Fibroblast of skin of back (primary cell): Measurements from ENCODE around the gene RIT1.
A peak's percentile ranks its signal among the peaks of the same experiment; 100 is the strongest.

Experiments used
- DNase-seq: peaks from one replicate; pipeline ENCODE4 v3.0.0-alpha.2; 2013

RIT1 gene

GRCh38 chr1:155890251-155890650 is 20.9 kb downstream of the RIT1 start:
- no peak for DNase-seq

DNA sequence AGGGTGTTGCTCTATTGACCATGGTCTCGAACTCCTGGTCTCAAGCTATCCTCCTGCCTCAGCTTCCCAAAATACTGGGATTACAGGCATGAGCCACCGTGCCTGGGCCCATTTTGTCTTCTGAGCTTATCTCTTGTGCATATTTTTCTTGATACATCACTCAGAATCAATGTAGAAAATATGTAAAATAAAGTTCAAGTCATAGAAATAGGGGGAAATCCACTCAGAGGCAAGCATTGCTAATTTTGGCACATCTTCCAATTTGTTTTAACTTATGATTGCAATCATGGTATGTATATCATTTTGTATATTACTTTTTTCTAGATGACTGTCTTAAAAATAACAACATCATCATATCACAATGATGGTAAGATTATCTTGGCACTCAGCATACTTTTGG is 21.6 kb downstream of the RIT1 start:
- peak; percentile 83 for DNase-seq

GRCh38 chr1:155888481-155888880 is 22.7 kb downstream of the RIT1 start:
- DNase-seq = peak; percentile 72

DNA sequence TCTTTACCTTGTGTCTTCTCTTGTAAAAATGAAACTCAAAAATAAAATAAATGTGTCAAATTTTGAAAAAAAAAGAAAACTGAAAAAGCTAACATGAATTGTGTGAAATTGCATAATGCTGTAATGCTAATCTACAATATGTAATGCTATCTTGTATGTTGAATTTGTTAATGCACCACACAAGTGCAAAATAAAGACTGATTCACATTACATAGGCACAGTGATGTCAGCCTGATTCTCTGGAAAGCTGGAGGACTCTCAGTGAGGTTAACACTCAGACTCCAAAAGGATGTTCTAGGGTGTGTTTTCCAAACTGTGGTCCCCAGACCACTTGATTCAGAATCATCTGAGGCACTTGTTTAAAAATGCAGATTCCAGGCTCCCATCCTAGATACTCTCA is 26.2 kb downstream of the RIT1 start:
- DNase-seq = no peak

DNA sequence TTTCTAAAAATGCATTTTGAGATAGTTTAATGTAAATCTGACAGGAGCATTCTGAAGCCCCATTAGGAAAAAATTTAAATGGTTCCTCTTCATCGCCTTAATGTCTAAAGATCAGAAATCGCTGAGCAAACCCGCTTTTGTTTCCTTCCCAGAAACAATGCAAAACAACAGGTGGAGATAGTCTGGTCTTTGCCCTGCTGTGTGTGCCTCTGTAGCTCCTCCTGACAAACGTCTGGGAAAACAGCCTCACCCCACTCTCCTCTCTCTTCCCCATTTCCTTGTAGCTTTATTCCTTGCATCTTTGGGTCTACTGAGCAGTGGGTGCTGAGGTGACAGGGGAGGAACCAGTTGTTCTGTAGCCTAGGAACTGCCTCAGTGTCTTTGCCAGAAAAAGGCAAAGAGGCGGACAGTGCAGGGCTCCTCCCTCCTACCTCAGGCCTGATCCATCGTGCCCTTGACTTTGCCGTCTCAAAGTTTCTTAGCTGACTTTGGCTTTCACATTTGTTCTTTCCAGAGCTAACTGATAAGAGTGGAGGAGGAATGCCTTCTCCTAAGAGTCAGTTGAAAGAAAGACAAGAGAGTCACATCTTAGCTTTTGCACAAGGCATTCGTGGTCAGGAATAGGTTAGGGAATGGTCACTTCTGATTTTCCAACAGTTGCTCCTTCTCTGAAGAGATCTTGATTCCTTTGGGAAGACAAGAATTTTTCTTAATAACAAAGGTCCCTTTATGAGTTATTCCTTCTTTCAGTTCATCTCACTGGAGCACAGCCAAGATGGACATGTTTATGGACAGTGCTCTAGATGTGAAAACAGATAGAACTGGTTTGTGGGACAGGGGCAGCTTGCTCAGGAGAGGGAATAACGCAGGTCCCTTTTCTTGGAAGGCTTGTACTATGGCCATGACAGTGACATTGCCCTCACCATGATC is 26.9 kb downstream of the RIT1 start:
- DNase-seq = peak; percentile 51

GRCh38 chr1:155882766-155883165 is 28.4 kb downstream of the RIT1 start:
- peak; percentile 35 for DNase-seq

DNA sequence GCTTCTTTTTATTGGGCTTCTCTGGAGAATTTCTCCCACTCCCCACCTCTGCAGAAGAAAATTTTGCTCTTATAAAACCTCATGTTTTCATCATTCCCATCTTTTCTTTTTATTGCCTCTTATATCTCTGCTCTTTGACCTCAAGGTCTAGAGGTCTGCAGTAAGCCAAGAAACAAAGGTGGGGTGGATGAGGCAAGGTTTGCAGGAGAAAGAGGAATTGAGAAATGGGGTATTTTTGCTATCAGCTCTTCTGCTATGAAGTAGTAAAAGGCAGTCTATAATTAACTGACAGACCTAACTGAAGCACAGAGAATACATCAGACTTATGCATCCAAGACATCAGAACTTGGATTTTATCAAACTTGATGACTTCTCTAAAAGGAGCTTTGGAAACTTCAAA is 28.9 kb downstream of the RIT1 start:
- DNase-seq = no peak

DNA sequence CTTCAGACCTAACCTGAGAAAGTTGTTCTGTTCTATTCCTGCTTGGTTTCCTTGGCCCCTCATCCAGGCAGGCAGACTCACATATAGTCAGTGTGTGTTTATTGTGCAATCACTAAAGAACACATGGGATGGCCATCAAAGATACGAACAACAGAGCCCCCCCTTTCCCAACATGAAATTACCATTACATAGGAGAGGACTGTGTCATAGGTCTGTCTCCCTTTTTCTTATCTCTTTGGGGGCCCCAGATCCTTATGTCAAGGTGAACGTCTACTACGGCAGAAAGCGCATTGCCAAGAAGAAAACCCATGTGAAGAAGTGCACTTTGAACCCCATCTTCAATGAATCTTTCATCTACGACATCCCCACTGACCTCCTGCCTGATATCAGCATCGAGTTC is 30.2 kb downstream of the RIT1 start:
- no peak for DNase-seq

DNA sequence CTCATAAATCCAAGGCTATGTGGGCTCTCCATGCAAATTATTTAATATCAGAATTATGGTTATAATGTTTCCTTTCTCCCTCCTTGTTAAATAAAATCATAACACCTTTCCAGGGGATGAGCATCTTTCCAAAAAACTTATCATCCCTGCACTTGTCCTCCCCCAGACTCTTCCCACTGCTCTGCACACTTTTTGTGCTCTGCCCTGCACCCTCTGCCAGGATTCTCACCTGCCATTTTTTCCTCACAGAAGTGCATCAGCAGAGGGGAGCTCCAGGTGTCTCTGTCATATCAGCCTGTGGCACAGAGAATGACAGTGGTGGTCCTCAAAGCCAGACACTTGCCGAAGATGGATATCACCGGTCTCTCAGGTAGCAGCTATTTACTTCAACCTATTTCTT is 30.9 kb downstream of the RIT1 start:
- DNase-seq = no peak

DNA sequence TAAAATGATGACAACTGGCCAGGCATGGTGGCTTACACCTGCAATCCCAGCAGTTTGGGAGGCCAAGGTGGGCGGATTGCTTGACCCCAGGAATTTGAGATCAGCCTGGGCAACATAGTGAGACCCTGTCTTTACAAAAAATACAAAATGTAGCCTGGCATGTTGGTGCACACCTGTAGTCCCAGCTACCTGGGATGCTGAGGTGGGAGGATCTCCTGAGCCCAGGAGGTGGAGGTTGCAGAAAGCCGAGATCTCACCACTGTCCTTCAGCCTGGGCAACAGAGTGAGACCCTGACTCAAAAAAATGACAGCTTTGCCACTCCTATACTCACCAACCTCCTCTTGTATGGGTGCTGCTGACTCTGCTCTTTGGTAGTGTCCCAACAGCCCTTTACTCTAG is 33.2 kb downstream of the RIT1 start:
- DNase-seq = no peak

DNA sequence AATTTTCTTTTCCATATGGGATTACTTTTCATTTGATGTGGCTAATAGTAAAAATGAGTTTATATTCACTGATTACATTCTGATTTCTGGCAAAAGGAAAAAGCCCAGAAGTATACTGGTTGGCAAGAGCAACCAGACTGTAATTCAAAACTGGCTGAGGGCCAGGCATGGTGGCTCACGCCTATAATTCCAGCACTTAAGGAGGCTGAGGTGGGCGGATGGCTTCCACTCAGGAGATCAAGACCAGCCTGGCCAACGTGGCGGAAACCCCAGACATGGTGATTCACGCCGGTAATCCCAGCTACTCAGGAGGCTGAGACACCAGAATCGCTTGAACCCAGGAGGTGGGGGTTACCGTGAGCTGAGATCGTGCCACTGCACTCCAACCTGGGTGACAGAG is 37.3 kb downstream of the RIT1 start:
- no peak for DNase-seq

- no peak for DNase-seq
Observed at GRCh38 chr1:155872527-155872926, 38.6 kb downstream of the RIT1 start.

GRCh38 chr1:155871390-155871789 is 39.8 kb downstream of the RIT1 start:
- no peak for DNase-seq

DNA sequence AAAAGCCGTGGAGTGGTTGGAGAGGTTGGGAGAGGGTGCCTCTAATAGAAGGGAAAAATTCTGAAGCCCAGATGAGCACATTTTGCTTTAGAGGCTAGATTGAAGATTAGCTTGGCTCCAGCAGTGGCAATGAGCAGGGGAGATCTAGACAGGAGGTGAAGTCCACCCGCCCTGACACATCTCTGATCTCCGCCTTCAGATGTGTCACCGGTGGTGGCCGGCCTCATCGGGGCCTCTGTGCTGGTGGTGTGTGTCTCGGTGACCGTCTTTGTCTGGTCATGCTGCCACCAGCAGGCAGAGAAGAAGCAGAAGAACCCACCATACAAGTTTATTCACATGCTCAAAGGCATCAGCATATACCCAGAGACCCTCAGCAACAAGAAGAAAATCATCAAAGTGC is 43.4 kb downstream of the RIT1 start:
- no peak for DNase-seq

GRCh38 chr1:155864393-155864792 is 46.8 kb downstream of the RIT1 start:
- DNase-seq = peak; percentile 59

DNA sequence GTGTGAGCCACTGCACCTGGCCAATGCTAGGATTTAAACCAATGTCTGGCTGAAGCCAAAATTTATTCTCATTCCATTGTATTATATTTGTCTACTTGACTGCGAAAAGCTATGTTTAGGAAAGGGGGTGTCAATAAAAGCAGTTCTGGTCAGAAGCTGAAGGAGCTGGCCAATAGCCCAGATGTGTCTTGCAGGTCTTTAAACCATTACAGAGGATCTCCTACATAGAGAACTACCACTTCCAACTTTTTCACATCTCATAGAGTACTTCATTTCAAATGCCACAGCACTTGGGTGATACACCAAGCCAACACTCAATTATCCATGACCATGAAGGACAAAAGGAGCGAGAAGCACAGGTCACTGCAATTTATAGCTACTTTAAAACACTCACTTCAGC is 49.3 kb downstream of the RIT1 start:
- no peak for DNase-seq

GRCh38 chr1:155860970-155861510 is 50.1 kb downstream of the RIT1 start:
- DNase-seq = no peak

- DNase-seq = peak; percentile 86
Observed at GRCh38 chr1:155859881-155860871, 51.0 kb downstream of the RIT1 start.

- peak; percentile 95 for DNase-seq
Observed at GRCh38 chr1:155859234-155859829, 51.8 kb downstream of the RIT1 start, which contains the start of gene SYT11. Gene SYT11 (plus strand): TSS chr1:155859567. CDS start chr1:155859762, 195 bp downstream.

DNA sequence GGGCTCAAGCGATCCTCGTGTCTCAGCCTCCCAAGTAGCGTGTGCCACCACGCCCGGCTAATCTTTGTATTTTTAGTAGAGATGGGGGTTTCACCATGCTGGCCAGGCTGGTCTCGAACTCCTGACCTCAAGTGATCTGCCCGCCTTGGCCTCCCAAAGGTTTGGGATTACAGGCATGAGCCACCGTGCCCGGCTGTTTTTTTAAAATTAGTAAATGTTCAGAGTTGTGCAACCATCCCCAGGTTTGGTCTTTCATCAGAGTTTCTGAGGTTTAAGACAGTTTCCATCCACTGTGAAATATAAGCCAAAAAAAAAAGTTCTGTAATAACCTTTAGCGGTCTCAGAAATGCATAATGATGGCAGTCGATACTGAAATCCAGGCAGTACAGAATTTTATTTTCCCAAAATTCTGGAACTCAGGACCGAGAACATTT is 52.3 kb downstream of the RIT1 start:
- DNase-seq = no peak

- peak; percentile 93 for DNase-seq
Observed at GRCh38 chr1:155856975-155857930, 53.9 kb downstream of the RIT1 start, which contains the start of gene GON4L. Gene GON4L (minus strand): TSS chr1:155857214. CDS start chr1:155853780, 3,434 bp downstream.
